GM19238 (cell line): ENCODE data around the gene LCOR.
A peak's percentile ranks its signal among the peaks of the same experiment; 100 is the strongest.
"Not testable (repeated sequence)": the region's sequence is repeated elsewhere in the genome, so short reads cannot be mapped to it uniquely, and the experiment has no call there.

Experiments used
- DNase-seq: peaks from one replicate; pipeline ENCODE4 v3.0.0; 2011; ENCODE audit warnings: low spot score; ENCODE audit not compliant: insufficient read length

Gene LCOR

DNA sequence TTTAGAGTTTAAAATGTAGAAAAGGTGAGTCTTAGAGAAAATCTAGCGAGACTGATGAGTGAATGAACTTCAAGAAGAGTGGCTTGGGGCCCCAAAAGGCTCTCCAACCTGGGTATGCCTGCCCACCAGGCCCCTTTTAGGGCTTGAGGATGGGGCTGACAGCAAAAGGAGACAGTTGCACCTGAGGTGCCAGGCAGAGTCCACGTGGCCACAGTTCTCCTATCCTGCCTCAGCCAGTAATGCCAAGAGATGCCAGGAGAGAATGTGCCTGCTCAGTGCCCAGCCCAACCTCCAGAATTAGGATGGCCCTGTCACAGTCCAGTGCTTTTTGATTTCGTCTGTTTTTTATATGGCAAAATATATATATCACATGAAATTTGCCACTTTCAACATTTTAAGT lies 197.2 kb downstream of the LCOR start:
- DNase-seq, result no peak

DNA sequence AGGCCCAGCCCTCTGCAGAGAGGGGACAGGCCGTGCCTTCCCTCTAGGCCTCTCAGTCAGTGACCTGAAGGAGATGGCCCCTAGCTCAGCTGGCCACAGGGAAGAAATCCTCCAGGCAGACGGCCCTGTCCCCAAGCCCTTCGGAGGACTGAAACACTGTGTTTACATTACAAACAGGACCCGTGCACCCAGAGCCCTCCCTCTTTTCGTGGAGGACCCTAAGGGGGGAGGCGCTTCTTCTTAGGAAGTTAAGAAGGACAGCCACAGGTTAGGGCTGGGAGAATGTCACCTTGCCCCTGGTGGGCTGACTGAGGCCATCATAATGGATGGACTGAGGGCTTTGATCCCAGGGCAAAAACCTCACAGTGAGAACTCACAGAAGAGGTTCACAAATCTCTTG lies 198.8 kb downstream of the LCOR start:
- DNase-seq, result no peak

GRCh38 chr10:97031459-97031858 lies 199.4 kb downstream of the LCOR start:
- DNase-seq, result no peak

- DNase-seq, result no peak
Observed at GRCh38 chr10:97032624-97033023, 200.5 kb downstream of the LCOR start.

GRCh38 chr10:97033841-97034240 lies 201.7 kb downstream of the LCOR start:
- DNase-seq, result not testable (repeated sequence)

GRCh38 chr10:97034301-97034700 lies 202.2 kb downstream of the LCOR start:
- DNase-seq, result no peak

DNA sequence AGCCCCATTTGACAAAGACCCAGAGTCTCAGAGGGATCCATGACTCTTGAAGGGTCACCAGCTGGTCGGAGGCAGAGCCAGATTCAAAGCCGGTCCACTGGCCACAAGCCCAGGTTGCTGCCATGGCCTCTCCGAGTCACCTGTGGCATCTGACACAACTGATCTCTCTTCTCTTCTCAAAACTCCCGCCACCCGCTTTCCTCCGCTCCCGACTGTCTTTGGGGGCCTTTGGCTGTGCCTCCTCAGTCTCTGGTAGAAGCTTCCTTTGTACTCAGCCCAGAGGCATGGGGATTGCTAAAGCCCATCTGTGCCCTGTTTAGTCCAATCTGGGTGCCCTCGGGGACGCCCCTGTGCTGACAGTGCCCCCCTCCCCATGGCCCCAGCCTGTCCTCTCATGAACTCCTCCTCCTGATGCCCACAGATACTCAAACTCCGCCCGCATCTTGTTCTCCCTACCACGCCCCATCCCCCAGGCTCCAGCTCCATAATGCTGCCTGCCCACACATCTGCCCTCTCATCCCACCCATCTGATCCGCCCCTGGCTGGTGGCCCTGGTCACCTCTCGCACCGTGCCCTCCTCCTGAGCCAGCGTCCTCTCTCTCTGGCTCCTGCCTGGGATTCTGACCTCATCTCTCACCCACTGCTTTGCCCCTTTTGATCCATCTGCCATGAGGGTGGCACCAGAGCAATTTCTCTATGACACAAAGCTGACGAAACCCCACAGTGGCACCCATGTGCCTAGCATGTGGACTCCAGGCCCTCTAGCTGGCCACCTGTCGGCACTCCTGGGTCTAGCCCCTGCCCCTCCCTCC lies 203.1 kb downstream of the LCOR start:
- no peak for DNase-seq

DNA sequence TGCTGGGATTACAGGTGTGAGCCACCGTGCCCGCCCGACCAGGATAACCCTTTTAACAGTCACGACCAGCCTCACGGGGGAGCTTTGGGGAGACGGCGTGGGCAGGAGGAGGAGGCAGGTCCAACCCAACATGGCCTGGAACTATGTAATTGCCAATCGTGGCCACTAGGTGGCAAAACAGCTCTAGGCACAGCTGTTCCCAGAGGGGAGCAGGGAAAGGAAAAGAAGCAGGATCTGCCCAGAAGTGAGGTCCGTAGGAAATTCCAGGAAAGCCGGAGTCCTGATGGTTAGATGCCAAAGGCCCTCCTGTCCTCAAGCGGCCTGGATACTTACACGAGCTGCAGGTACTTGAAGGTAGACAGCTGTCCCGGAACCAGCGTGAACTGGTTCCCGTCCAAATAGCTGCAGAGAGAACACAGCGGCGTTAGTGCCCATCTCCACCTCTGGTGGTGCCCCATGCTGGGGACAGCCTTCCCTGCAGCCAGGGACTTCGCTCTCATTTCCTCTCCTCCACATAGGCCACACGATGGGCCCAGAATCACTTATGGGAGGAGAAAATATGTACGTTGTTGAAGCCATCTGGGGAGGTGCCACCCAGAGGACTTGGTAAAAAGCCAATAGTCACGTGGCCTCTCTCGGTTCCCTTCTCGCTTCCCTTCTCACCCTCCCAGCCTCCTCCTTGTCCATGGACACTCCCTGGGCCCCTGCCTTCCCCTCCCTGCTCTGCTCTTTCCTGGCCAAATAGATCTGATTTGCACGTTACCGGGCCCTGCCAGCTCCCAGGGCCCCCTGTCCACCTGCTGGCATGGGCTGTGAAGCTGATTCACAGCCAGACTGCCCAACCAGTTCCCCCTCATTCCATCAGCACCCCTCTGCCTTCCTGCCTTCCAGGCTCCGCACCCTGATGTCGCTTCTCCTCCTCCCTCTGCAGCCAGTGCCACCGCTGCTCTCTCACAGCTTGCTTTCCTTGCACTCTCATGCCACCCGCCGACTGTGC lies 205.6 kb downstream of the LCOR start:
- peak; percentile 79 for DNase-seq

DNA sequence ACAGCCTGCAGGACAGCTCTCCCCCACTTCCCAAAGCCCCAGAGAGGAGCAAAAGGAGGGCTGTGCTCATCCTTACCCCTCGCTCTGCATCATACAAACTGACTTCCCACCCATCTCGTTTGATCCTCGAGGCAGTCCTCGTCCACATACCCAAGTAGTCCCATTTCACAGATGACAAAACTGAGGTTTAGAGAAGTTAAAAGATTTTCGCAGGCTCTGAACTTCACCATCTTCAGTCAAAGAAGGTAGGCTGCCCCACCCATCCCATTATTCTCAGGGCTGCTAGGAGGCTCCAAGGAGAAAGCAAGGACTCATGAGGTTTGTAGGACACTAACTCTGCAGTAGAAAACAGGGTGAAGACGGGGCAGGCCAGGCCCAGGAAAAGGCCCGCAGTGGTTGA lies 206.6 kb downstream of the LCOR start:
- DNase-seq, result no peak

GRCh38 chr10:97039538-97040247 lies 207.6 kb downstream of the LCOR start:
- no peak for DNase-seq

- DNase-seq, result no peak
Observed at GRCh38 chr10:97040248-97040584, 208.1 kb downstream of the LCOR start.

- DNase-seq, result no peak
Observed at GRCh38 chr10:97040706-97041105, 208.6 kb downstream of the LCOR start.

DNA sequence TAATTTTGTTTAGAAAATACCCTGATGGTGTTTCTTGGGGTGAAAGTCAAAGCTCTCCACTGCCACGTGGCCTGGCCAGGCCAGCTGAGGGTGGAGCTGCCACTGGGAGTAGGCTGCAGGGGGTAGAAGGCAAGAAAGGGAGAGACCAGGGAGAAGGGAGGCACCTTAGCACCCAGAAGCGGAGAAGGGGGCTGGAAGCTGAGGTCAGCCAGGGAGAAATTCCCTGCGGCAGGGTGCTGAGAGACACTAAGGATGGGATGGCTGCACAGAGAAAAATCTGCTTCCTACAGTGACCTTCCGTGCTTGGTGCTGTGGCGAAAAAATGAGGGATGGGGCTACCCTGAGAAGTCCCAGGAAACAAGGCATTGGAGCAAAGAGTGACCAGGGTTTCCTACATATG lies 210.0 kb downstream of the LCOR start:
- no peak for DNase-seq

- DNase-seq, result no peak
Observed at GRCh38 chr10:97042716-97043562, 210.8 kb downstream of the LCOR start.

DNA sequence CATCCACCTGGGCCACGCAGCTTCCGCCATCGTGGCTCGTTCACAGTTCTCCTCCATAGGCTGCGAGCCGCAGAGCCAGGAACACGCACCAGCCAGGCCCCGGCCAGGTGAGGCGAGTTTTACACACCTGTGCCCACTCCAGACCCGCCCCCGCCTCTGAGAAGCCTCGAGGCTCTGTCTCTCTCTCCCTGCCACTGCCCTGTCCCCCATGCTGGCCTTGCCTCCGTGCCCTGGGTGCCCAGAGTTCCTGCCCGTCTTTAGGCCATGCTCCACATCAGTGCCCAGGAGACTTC lies 211.4 kb downstream of the LCOR start:
- DNase-seq, result no peak
